ENCODE measurements around the gene AKIP1.

AKIP1 gene

DNA sequence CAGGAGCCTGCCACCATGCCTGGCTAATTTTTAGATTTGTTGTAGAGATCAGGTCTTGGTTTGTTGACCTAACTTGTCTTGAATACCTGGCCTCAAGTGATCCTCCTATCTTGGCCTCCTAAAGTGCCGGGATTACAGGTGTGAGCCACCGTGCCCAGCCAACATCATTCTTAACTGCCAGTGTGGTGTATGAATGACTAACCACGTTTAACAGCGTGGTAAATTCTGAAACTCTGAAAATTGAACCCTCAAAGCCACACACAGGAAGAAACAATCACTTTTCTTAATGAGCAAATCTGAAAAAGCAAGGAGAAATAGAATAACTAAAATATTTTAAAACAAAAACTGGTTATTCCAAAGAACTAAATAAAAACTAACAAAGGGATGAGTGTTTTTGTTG lies 45.9 kb downstream of the AKIP1 start:
- H3K27me3 ChIP-seq (ENCODE audit: insufficient read depth, low read length, poor library complexity) = no peaks in the 10 kb centered on the region
- no peak overlapping the region for H3K4me2 ChIP-seq (ENCODE audit: insufficient read depth, low read length)
- H4K20me1 ChIP-seq (ENCODE audit: insufficient read depth, low read length) = peaks cover 4% of the 10 kb centered on the region
- no peak overlapping the region for H3K4me3 ChIP-seq (ENCODE audit: low read depth in 1 of 2, low read length in 2 of 2)
- H3K36me3 ChIP-seq (ENCODE audit: insufficient read depth, low read length) = peaks cover 20% of the 10 kb centered on the region
- H2AFZ ChIP-seq (ENCODE audit: low read depth, low read length) = no peak overlapping the region
- H3K27ac ChIP-seq (ENCODE audit: low read length) = no peak overlapping the region
- no peak overlapping the region for H3K9ac ChIP-seq (ENCODE audit: low read depth, low read length)
- no peak for DNase-seq
- H3K4me1 ChIP-seq (ENCODE audit: insufficient read depth, low read length) = no peaks in the 10 kb centered on the region
- no peaks in the 10 kb centered on the region for H3K9me3 ChIP-seq (ENCODE audit: insufficient read depth, low read length, severe bottlenecking)
- H3K79me2 ChIP-seq (ENCODE audit: insufficient read depth, low read length) = peaks cover 14% of the 10 kb centered on the region
- ATAC-seq (ENCODE audit: insufficient read depth, low read depth) = peak; percentile 67; the same call in 2 of the 3 replicates
- no peak for TF ChIP-seq EZH2 (IDR thresholded peaks at IDR 0.05; ENCODE audit: borderline replicate concordance, low read depth, low read length, severe bottlenecking)
- TF ChIP-seq, protein P1, sequence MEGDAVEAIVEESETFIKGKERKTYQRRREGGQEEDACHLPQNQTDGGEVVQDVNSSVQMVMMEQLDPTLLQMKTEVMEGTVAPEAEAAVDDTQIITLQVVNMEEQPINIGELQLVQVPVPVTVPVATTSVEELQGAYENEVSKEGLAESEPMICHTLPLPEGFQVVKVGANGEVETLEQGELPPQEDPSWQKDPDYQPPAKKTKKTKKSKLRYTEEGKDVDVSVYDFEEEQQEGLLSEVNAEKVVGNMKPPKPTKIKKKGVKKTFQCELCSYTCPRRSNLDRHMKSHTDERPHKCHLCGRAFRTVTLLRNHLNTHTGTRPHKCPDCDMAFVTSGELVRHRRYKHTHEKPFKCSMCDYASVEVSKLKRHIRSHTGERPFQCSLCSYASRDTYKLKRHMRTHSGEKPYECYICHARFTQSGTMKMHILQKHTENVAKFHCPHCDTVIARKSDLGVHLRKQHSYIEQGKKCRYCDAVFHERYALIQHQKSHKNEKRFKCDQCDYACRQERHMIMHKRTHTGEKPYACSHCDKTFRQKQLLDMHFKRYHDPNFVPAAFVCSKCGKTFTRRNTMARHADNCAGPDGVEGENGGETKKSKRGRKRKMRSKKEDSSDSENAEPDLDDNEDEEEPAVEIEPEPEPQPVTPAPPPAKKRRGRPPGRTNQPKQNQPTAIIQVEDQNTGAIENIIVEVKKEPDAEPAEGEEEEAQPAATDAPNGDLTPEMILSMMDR (IDR thresholded peaks at IDR 0.05; ENCODE audit: borderline replicate concordance, extremely low read depth, low read length, poor library complexity, severe bottlenecking) = no peak

DNA sequence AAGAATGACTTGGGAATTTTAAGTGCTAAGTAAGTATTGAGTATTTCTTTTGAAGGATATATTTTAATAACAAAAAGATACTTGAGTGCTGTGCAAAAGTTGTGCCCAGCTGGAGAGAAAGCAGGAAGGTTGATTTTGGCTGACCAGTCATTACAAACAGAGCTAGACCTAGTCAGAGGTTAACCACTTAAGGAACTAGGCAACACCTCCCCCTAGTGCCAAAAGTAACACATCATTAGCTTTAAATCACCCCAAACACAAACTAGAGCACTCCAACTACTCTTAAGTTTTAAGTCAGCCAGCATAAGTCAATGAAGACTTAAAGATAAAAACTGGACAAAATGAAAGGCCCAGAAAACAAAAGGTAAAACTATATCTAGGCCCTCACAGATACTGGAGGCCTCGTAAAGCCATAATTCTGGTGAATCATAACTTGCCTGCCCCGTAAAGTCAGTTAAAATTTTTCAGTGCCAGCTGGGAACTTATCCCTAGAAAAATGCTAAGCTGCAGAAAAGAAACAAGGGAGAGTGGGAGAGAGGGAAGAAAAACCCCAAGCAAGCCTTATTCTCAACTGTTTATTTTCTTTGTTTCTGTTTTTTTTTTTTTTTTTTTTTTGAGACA lies 48.7 kb downstream of the AKIP1 start:
- Histone ChIP-seq H3K27ac (ENCODE audit: low read length) (no peak overlapping the region), H3K36me3 (ENCODE audit: insufficient read depth, low read length) (peaks cover 10% of the 10 kb centered on the region), H3K4me2 (ENCODE audit: insufficient read depth, low read length) (no peak overlapping the region), H3K79me2 (ENCODE audit: insufficient read depth, low read length) (peaks cover 38% of the 10 kb centered on the region), H4K20me1 (ENCODE audit: insufficient read depth, low read length) (peaks cover 4% of the 10 kb centered on the region), H3K9me3 (ENCODE audit: insufficient read depth, low read length, severe bottlenecking) (no peaks in the 10 kb centered on the region), H3K4me1 (ENCODE audit: insufficient read depth, low read length) (peaks cover 16% of the 10 kb centered on the region), H3K27me3 (ENCODE audit: insufficient read depth, low read length, poor library complexity) (no peaks in the 10 kb centered on the region), H3K9ac (ENCODE audit: low read depth, low read length) (no peak overlapping the region), H2AFZ (ENCODE audit: low read depth, low read length) (no peak overlapping the region), H3K4me3 (ENCODE audit: low read depth in 1 of 2, low read length in 2 of 2) (no peak overlapping the region)
- ATAC-seq (ENCODE audit: insufficient read depth, low read depth) (no peak), DNase-seq (peak; percentile 34)
- TF ChIP-seq EZH2 (IDR thresholded peaks at IDR 0.05; ENCODE audit: borderline replicate concordance, low read depth, low read length, severe bottlenecking) = no peak
- TF ChIP-seq, protein P1 (IDR thresholded peaks at IDR 0.05; ENCODE audit: borderline replicate concordance, extremely low read depth, low read length, poor library complexity, severe bottlenecking) = peak; percentile 75

DNA sequence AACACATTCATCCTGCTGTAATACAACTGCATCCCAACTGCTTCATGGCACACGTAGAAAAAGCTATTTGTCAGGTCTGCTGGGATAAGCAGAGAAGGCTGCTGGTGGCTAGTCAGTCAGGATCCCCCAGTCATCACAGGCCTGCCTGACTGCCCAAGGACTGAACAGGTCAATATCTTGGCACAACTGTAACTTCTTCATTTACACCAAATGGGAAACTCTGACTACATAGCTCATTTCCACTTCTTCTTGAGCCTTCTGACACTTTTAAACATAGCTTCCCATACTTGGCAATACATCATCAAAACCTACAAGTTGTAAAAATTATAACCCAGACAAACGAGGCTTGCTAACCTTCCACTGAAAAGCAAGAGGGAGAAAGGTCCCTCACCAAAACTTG lies 50.4 kb downstream of the AKIP1 start:
- ATAC-seq (ENCODE audit: insufficient read depth, low read depth) (no peak), DNase-seq (no peak)
- H3K9ac ChIP-seq (ENCODE audit: low read depth, low read length) = no peak overlapping the region
- H3K9me3 ChIP-seq (ENCODE audit: insufficient read depth, low read length, severe bottlenecking) = no peaks in the 10 kb centered on the region
- peaks cover 4% of the 10 kb centered on the region for H4K20me1 ChIP-seq (ENCODE audit: insufficient read depth, low read length)
- H3K4me2 ChIP-seq (ENCODE audit: insufficient read depth, low read length) = no peak overlapping the region
- H3K36me3 ChIP-seq (ENCODE audit: insufficient read depth, low read length) = peaks cover 3% of the 10 kb centered on the region
- H3K27ac ChIP-seq (ENCODE audit: low read length) = no peak overlapping the region
- peaks cover 30% of the 10 kb centered on the region for H3K4me1 ChIP-seq (ENCODE audit: insufficient read depth, low read length)
- H3K4me3 ChIP-seq (ENCODE audit: low read depth in 1 of 2, low read length in 2 of 2) = no peak overlapping the region
- TF ChIP-seq, protein P1 (IDR thresholded peaks at IDR 0.05; ENCODE audit: borderline replicate concordance, extremely low read depth, low read length, poor library complexity, severe bottlenecking) = no peak
- TF ChIP-seq EZH2 (IDR thresholded peaks at IDR 0.05; ENCODE audit: borderline replicate concordance, low read depth, low read length, severe bottlenecking) = no peak
- H2AFZ ChIP-seq (ENCODE audit: low read depth, low read length) = no peak overlapping the region
- peaks cover 43% of the 10 kb centered on the region for H3K79me2 ChIP-seq (ENCODE audit: insufficient read depth, low read length)
- H3K27me3 ChIP-seq (ENCODE audit: insufficient read depth, low read length, poor library complexity) = no peaks in the 10 kb centered on the region

Measured in DND-41 (cell line).